ENCODE measurements around the gene SLC6A3. TPM values are rescaled to one million over a fixed set of nuclear protein-coding genes. Genes with fewer than 3 reads are reported as not detected.
A peak's percentile ranks its signal among the peaks of the same experiment; 100 is the strongest.

SLC6A3 gene
- under 1 TPM in 1 of 2 experiments, not detected in 1; 0.08 TPM for total RNA-seq

GRCh38 chr5:1445313-1445688 lies at the start of gene SLC6A3:
TSS of gene SLC6A3 (minus strand) at chr5:1445440. CDS start at chr5:1443197, 2,243 bp downstream.
- H3K9me3 Mint-ChIP-seq, result peaks cover 2% of the 10 kb centered on the region
- POLR2A ChIA-PET, result no interaction called here
- H3K27ac Mint-ChIP-seq, result no peak within 1 kb of the TSS
- H3K4me3 Mint-ChIP-seq, result peak within 1 kb of the TSS; percentile 18
- DNase-seq (peak; percentile 41), ATAC-seq (ENCODE audit: low read depth) (peak; percentile 23)
- H3K4me1 Mint-ChIP-seq, result peaks cover 19% of the 10 kb centered on the region
- peaks cover 39% of the 10 kb centered on the region for H3K27me3 Mint-ChIP-seq
- H3K36me3 Mint-ChIP-seq, result no peaks in the 10 kb centered on the region

GRCh38 chr5:1493941-1494340 lies 48.7 kb upstream of the SLC6A3 start:
- peaks cover 24% of the 10 kb centered on the region for H3K36me3 Mint-ChIP-seq
- POLR2A ChIA-PET, result interaction anchor here (1.2 kb wide), 1 partner anchor 30 kb away, joined by 3 read pairs; the partner anchor contains the start of gene LPCAT1

GRCh38 chr5:1493413-1493812 lies 48.2 kb upstream of the SLC6A3 start:
- Mint-ChIP-seq H3K4me1 (peaks cover 51% of the 10 kb centered on the region), H3K27ac (peak overlapping the region; percentile 21), H3K4me3 (peak overlapping the region; percentile 10), H3K36me3 (peaks cover 25% of the 10 kb centered on the region), H3K27me3 (no peaks in the 10 kb centered on the region), H3K9me3 (no peaks in the 10 kb centered on the region)
- ATAC-seq (ENCODE audit: low read depth) (no peak), DNase-seq (no peak)
- POLR2A ChIA-PET, result interaction anchor here (1.2 kb wide), 1 partner anchor 30 kb away, joined by 3 read pairs; the partner anchor contains the start of gene LPCAT1

More at GRCh38 chr5:1493941-1494340, 48.7 kb upstream of the SLC6A3 start:
- H3K4me3 Mint-ChIP-seq, result no peak overlapping the region
- no peaks in the 10 kb centered on the region for H3K9me3 Mint-ChIP-seq
- ATAC-seq (ENCODE audit: low read depth), result no peak
- no peak overlapping the region for H3K27ac Mint-ChIP-seq
- H3K27me3 Mint-ChIP-seq, result no peaks in the 10 kb centered on the region
- DNase-seq, result no peak
- peaks cover 48% of the 10 kb centered on the region for H3K4me1 Mint-ChIP-seq

- no peak overlapping the region for H3K27ac Mint-ChIP-seq
- no peaks in the 10 kb centered on the region for H3K27me3 Mint-ChIP-seq
- peak; percentile 42 for ATAC-seq (ENCODE audit: low read depth)
- H3K4me3 Mint-ChIP-seq, result peak overlapping the region; percentile 10
- POLR2A ChIA-PET, result interaction anchor here (0.7 to 1.2 kb wide), 2 partner anchors 31 to 44 kb away, joined by 3 read pairs; partner anchors contain the start of gene LPCAT1
- DNase-seq, result peak; percentile 53
- no peaks in the 10 kb centered on the region for H3K9me3 Mint-ChIP-seq
- peaks cover 26% of the 10 kb centered on the region for H3K36me3 Mint-ChIP-seq
- peaks cover 50% of the 10 kb centered on the region for H3K4me1 Mint-ChIP-seq
Observed at GRCh38 chr5:1492757-1493156, 47.5 kb upstream of the SLC6A3 start.

GRCh38 chr5:1490376-1490775 lies 45.1 kb upstream of the SLC6A3 start:
- no peak for DNase-seq
- POLR2A ChIA-PET, result interaction anchor here (0.6 to 1.1 kb wide), 2 partner anchors 144 to 170 kb away, joined by 3 to 4 read pairs; no protein-coding TSS in a partner anchor
- H3K4me3 Mint-ChIP-seq, result no peak overlapping the region
- H3K27ac Mint-ChIP-seq, result no peak overlapping the region
- no peaks in the 10 kb centered on the region for H3K9me3 Mint-ChIP-seq
- ATAC-seq (ENCODE audit: low read depth), result no peak
- peaks cover 40% of the 10 kb centered on the region for H3K4me1 Mint-ChIP-seq
- peaks cover 24% of the 10 kb centered on the region for H3K36me3 Mint-ChIP-seq
- no peaks in the 10 kb centered on the region for H3K27me3 Mint-ChIP-seq

- Mint-ChIP-seq H3K27ac (no peak overlapping the region), H3K4me3 (no peak overlapping the region), H3K9me3 (no peaks in the 10 kb centered on the region), H3K36me3 (peaks cover 24% of the 10 kb centered on the region), H3K27me3 (no peaks in the 10 kb centered on the region), H3K4me1 (peaks cover 35% of the 10 kb centered on the region)
- ATAC-seq (ENCODE audit: low read depth), result no peak
- POLR2A ChIA-PET, result no interaction called here
- no peak for DNase-seq
Observed at GRCh38 chr5:1489754-1490153, 44.5 kb upstream of the SLC6A3 start.

GRCh38 chr5:1488882-1489680 lies 43.8 kb upstream of the SLC6A3 start:
- DNase-seq (no peak), ATAC-seq (ENCODE audit: low read depth) (peak; percentile 39)
- Mint-ChIP-seq H3K27me3 (no peaks in the 10 kb centered on the region), H3K27ac (no peak overlapping the region), H3K36me3 (peaks cover 24% of the 10 kb centered on the region), H3K4me1 (peaks cover 33% of the 10 kb centered on the region), H3K9me3 (no peaks in the 10 kb centered on the region), H3K4me3 (no peak overlapping the region)
- POLR2A ChIA-PET, result no interaction called here

GRCh38 chr5:1487079-1487764 lies 42.0 kb upstream of the SLC6A3 start:
- DNase-seq, result no peak
- H3K9me3 Mint-ChIP-seq, result no peaks in the 10 kb centered on the region
- peaks cover 17% of the 10 kb centered on the region for H3K36me3 Mint-ChIP-seq
- no peak for ATAC-seq (ENCODE audit: low read depth)
- H3K4me3 Mint-ChIP-seq, result no peak overlapping the region
- no peak overlapping the region for H3K27ac Mint-ChIP-seq
- H3K4me1 Mint-ChIP-seq, result peaks cover 18% of the 10 kb centered on the region
- no peaks in the 10 kb centered on the region for H3K27me3 Mint-ChIP-seq
- POLR2A ChIA-PET, result no interaction called here

- H3K4me1 Mint-ChIP-seq, result peaks cover 17% of the 10 kb centered on the region
- H3K27me3 Mint-ChIP-seq, result no peaks in the 10 kb centered on the region
- no peak overlapping the region for H3K4me3 Mint-ChIP-seq
- no peak for DNase-seq
- H3K9me3 Mint-ChIP-seq, result no peaks in the 10 kb centered on the region
- H3K36me3 Mint-ChIP-seq, result peaks cover 11% of the 10 kb centered on the region
- POLR2A ChIA-PET, result no interaction called here
- peak overlapping the region; percentile 51 for H3K27ac Mint-ChIP-seq
- no peak for ATAC-seq (ENCODE audit: low read depth)
Observed at GRCh38 chr5:1486271-1486670, 41.0 kb upstream of the SLC6A3 start.

GRCh38 chr5:1485579-1486118 lies 40.4 kb upstream of the SLC6A3 start:
- Mint-ChIP-seq H3K36me3 (peaks cover 8% of the 10 kb centered on the region), H3K4me1 (peaks cover 12% of the 10 kb centered on the region), H3K4me3 (no peak overlapping the region), H3K9me3 (no peaks in the 10 kb centered on the region), H3K27ac (no peak overlapping the region), H3K27me3 (no peaks in the 10 kb centered on the region)
- POLR2A ChIA-PET, result no interaction called here
- ATAC-seq (ENCODE audit: low read depth) (no peak), DNase-seq (no peak)

- Mint-ChIP-seq H3K4me1 (peaks cover 8% of the 10 kb centered on the region), H3K9me3 (no peaks in the 10 kb centered on the region), H3K4me3 (no peak overlapping the region), H3K36me3 (peaks cover 5% of the 10 kb centered on the region), H3K27me3 (no peaks in the 10 kb centered on the region), H3K27ac (no peak overlapping the region)
- no peak for DNase-seq
- ATAC-seq (ENCODE audit: low read depth), result no peak
- POLR2A ChIA-PET, result no interaction called here
Observed at GRCh38 chr5:1484730-1485578, 39.7 kb upstream of the SLC6A3 start.

- Mint-ChIP-seq H3K27ac (no peak overlapping the region), H3K27me3 (no peaks in the 10 kb centered on the region), H3K9me3 (no peaks in the 10 kb centered on the region), H3K4me1 (peaks cover 4% of the 10 kb centered on the region), H3K36me3 (peaks cover 5% of the 10 kb centered on the region), H3K4me3 (no peak overlapping the region)
- POLR2A ChIA-PET, result no interaction called here
- DNase-seq (no peak), ATAC-seq (ENCODE audit: low read depth) (no peak)
Observed at GRCh38 chr5:1483856-1484729, 38.9 kb upstream of the SLC6A3 start.
